Suprapubic skin (tissue), 4 donors: Measurements from ENCODE around the gene SCP2.

Experiments used
- CTCF ChIP-seq, 2 donors: fragments of 200-600 bp in 1 of 2; fragments of 450-650 bp in 1 of 2; sonication (generic) in 1 of 2; IDR thresholded peaks; one replicate each; pipeline ENCODE4 v1.5.1; 2016 to 2019; ENCODE audit warnings: antibody characterized with exemption in 2 of 2, mild to moderate bottlenecking in 1 of 2, moderate library complexity in 1 of 2
- EP300 ChIP-seq: sonication (generic); formaldehyde crosslinking; IDR thresholded peaks from one replicate; pipeline ENCODE4 v1.6.1; 2017; ENCODE audit warnings: antibody characterized with exemption
- POLR2A ChIP-seq, 2 donors: fragments of 450-650 bp; IDR thresholded peaks; one replicate each; pipeline ENCODE4 v1.6.1; 2017; ENCODE audit warnings: antibody characterized with exemption in 2 of 2, mild to moderate bottlenecking in 2 of 2, moderate library complexity in 2 of 2
- POLR2AphosphoS5 ChIP-seq, 3 donors: sonication (generic); formaldehyde crosslinking; IDR thresholded peaks; one replicate each; pipeline ENCODE4 v1.6.1; 2017; ENCODE audit warnings: antibody characterized with exemption in 3 of 3

DNA sequence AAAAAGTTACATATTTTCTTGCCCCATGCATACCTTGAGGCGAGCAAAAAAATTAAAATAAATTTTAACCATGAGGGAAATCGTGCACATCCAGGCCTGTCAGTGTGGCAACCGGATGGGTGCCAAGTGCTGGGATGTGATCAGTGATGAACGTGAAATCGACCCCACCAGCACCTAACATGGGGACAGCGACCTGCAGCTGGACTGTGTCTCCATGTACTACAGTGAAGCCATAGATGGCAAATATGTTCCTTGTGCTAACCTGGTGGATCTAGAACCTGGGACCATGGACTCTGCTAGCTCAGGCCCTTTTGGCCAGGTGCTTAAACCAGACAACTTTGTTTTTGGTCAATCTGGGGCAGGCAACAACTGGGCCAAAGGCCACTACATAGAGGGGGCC lies 67.6 kb downstream of the SCP2 start:
- no peak for TF ChIP-seq CTCF (IDR thresholded peaks at IDR 0.05)
- no peak for TF ChIP-seq POLR2A (IDR thresholded peaks at IDR 0.05)
- TF ChIP-seq POLR2AphosphoS5 (IDR thresholded peaks at IDR 0.05) = no peak
- no peak for TF ChIP-seq EP300
